Endothelial cell of hepatic sinusoid (primary cell): ENCODE results near the gene CPVL.

Experiments
- in situ Hi-C: cut with HindIII; loops from 2 replicates; pipeline ENCODE4 v1.10.0; 2017; ENCODE audit warnings: low sequenced_read_pairs

CPVL gene

GRCh38 chr7:28984217-28984616 lies 162.1 kb downstream of the CPVL start:
- in situ Hi-C loops: no loop called here

GRCh38 chr7:28983396-28984190 lies 162.7 kb downstream of the CPVL start:
- in situ Hi-C loops: no loop called here

- in situ Hi-C loops: no loop called here
Observed at GRCh38 chr7:28981161-28981465, 165.2 kb downstream of the CPVL start.

- in situ Hi-C loops: no loop called here
Observed at GRCh38 chr7:28980451-28981160, 165.7 kb downstream of the CPVL start.

- in situ Hi-C loops: no loop called here
Observed at GRCh38 chr7:28979776-28980175, 166.6 kb downstream of the CPVL start.

GRCh38 chr7:28977881-28978280 lies 168.5 kb downstream of the CPVL start:
- in situ Hi-C loops: no loop called here

- in situ Hi-C loops: no loop called here
Observed at GRCh38 chr7:28976022-28976421, 170.3 kb downstream of the CPVL start.

GRCh38 chr7:28973591-28973990 lies 172.7 kb downstream of the CPVL start:
- in situ Hi-C loops: no loop called here

- in situ Hi-C loops: no loop called here
Observed at GRCh38 chr7:28964056-28964455, 182.3 kb downstream of the CPVL start.

- in situ Hi-C loops: no loop called here
Observed at GRCh38 chr7:28961972-28962371, 184.4 kb downstream of the CPVL start.

- in situ Hi-C loops: no loop called here
Observed at GRCh38 chr7:28960071-28960840, 186.1 kb downstream of the CPVL start.

GRCh38 chr7:28958980-28959347 lies 187.4 kb downstream of the CPVL start:
- in situ Hi-C loops: no loop called here

- in situ Hi-C loops: no loop called here
Observed at GRCh38 chr7:28958235-28958979, 187.9 kb downstream of the CPVL start, which contains the start of gene TRIL. TRIL (minus strand) TSS chr7:28958330; CDS start chr7:28958046, 284 bp downstream.

- in situ Hi-C loops: no loop called here
Observed at GRCh38 chr7:28957751-28958234, 188.5 kb downstream of the CPVL start.

- in situ Hi-C loops: no loop called here
Observed at GRCh38 chr7:28957064-28957750, 189.1 kb downstream of the CPVL start.

GRCh38 chr7:28956608-28957063 lies 189.7 kb downstream of the CPVL start:
- in situ Hi-C loops: no loop called here

GRCh38 chr7:28955718-28956607 lies 190.4 kb downstream of the CPVL start:
- in situ Hi-C loops: no loop called here

GRCh38 chr7:28955356-28955717 lies 191.0 kb downstream of the CPVL start:
- in situ Hi-C loops: no loop called here

- in situ Hi-C loops: no loop called here
Observed at GRCh38 chr7:28954946-28955345, 191.4 kb downstream of the CPVL start.
